Measurements from ENCODE around the gene PFKFB4. TPM values are rescaled to one million over a fixed set of nuclear protein-coding genes. Genes with fewer than 3 reads are reported as not detected.

PFKFB4 gene
- total RNA-seq, 1 experiment from 2014 or later, result 11.4 TPM

DNA sequence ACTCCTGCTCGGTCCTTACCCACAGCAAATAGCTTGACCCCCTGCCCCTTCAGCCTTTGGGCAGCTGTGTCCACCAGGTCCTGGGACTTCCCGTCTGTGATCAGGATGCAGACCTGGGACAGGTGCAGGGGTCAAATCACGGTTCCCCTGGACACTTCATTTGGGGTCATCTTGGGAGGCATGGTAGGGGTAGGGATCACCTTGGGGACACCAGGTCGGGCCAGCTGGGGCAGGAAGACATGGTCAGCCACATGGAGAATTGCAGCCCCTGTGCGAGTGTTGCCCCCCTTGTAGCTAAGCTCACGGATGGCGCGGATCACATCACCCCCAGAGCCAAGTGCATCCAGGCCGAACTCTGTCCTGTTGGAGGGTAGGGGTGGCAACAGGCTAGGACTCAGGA, 36.7 kb upstream of the PFKFB4 start:
- Histone ChIP-seq H3K27me3 (ENCODE audit: control insufficient read depth, insufficient read depth, low read length) (peaks cover 7% of the 10 kb centered on the region), H3K36me3 (replicated peaks; ENCODE audit: control insufficient read depth, insufficient read depth, low read length) (peaks cover 2% of the 10 kb centered on the region), H3K4me3 (ENCODE audit: insufficient read depth, low read depth, low read length) (no peak overlapping the region)
- no peak for DNase-seq

DNA sequence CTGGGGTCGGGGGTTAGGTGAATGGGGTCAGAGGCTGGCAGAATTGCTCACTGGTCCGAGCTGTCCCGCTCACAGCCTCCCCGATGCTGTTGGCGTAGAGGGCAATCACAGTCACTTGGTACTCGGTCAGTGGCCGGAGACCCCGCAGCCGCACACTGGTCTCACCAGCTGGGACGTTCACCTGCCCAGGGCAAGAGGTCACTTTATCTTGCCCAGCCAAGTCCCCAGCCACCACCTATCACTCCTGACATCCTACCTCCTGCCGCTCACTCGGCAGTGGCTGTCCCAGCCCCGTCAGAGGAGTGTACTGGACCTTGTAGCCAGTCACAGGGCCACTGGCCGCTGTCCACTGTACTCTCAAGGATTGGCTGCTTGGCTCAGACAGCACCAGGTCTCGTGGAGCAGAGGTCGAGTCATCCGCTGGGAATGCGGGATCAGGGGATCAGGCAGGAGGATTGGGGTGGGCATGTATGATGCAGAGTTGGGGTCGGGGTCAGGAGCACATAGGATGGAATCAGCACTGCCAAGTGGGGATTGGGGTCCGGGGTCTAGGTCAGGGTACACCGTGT, 36.0 kb upstream of the PFKFB4 start:
- peaks cover 7% of the 10 kb centered on the region for H3K27me3 ChIP-seq (ENCODE audit: control insufficient read depth, insufficient read depth, low read length)

DNA sequence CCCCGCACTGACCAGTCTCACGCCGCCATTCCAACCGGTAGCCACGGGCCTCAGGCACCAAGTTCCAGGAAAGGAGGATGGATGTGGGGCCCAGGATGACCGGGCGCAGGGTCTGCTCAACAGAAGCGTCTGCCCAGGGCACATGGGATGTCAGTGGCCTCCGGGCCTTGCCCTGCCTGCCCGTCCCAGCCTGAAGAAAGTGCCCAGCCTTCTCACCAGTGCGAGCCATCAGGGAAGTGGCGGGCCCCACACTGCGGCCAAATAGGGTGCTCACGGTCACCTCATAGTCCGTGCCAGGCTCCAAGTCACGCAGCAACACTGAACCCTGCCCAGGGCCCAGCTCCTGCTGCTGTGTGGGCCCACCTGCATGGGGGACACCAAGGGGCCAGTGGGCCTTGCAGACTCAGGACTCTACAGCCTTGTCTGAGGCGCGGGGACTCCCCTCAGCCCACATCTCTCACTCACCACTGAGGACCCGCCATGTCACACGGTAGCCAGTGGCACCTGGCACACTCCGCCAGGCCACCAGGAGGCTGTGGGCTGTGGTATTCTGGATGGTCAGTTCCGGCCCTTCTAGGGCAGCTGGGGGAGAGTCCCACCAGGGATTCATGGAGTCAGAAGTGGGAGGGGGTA, 35.4 kb upstream of the PFKFB4 start:
- peaks cover 7% of the 10 kb centered on the region for H3K27me3 ChIP-seq (ENCODE audit: control insufficient read depth, insufficient read depth, low read length)
- H3K36me3 ChIP-seq (replicated peaks; ENCODE audit: control insufficient read depth, insufficient read depth, low read length), result no peaks in the 10 kb centered on the region
- no peak overlapping the region for H3K4me3 ChIP-seq (ENCODE audit: insufficient read depth, low read depth, low read length)
- DNase-seq, result no peak

More for the DNA sequence above, 36.0 kb upstream of the PFKFB4 start:
- peaks cover 2% of the 10 kb centered on the region for H3K36me3 ChIP-seq (replicated peaks; ENCODE audit: control insufficient read depth, insufficient read depth, low read length)
- no peak overlapping the region for H3K4me3 ChIP-seq (ENCODE audit: insufficient read depth, low read depth, low read length)
- no peak for DNase-seq

DNA sequence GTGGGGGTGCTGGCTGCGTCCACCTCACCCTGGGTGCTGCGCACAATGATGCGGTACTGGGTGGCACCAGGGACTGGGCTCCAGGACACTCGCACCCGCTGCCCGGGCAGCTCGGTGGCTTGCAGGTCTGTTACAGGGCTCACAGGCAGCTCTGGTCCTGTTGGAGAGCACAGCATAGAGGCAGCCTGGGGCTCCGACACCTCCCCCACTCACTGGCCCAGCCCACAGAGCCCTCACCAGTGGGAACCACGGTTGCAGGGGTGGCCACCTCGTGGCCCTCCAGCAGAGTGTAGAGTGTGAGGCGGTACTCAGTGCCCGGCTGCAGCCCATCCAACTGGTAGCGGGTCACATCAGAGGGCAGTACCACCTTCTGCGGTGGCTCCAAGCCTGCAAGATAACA, 34.8 kb upstream of the PFKFB4 start:
- Histone ChIP-seq H3K36me3 (replicated peaks; ENCODE audit: control insufficient read depth, insufficient read depth, low read length) (no peaks in the 10 kb centered on the region), H3K4me3 (ENCODE audit: insufficient read depth, low read depth, low read length) (no peak overlapping the region), H3K27me3 (ENCODE audit: control insufficient read depth, insufficient read depth, low read length) (peaks cover 7% of the 10 kb centered on the region)
- no peak for DNase-seq

DNA sequence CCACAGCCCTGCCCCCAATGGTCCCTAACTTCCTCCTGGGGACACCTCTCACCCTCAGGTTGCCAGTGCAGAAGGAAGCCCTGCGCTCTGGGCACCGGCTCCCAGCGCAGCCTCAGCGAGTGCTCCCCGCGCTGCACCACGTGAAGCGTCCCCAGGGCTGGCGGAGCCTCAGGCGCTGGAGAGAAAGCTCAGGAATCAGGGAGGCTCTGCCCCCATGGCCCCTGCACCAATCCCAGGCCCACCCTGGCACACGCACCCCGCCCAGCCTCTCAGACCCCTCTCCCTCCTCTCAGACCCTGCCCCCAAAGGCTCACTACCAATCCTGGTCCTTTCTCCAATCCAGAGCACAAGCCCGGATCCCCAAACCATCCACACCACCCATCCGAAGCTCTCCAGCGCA, 31.6 kb upstream of the PFKFB4 start:
- no peak for DNase-seq
- Histone ChIP-seq H3K4me3 (ENCODE audit: insufficient read depth, low read depth, low read length) (no peak overlapping the region), H3K27me3 (ENCODE audit: control insufficient read depth, insufficient read depth, low read length) (no peaks in the 10 kb centered on the region), H3K36me3 (replicated peaks; ENCODE audit: control insufficient read depth, insufficient read depth, low read length) (no peaks in the 10 kb centered on the region; the same call in 1 of the 2 replicates)

DNA sequence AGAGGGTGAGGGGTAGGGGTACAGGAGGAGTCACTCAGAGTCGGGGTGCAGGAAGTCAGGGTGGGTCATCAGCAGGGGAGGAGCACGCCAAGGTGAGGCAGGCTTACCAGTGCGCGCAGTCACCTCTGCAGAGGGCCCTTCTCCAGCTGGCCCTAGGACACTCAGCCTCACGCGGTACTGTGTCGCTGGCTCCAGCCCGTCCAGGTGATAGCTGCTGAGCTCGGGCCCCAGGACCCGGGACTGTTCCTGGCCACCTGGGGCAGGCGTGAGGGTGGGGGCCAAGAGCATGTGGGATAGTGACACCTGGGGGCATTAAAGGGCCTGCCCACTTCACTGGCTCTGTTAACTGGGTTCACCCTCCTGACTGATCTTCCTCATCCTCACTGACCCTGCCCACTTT, 31.1 kb upstream of the PFKFB4 start:
- H3K27me3 ChIP-seq (ENCODE audit: control insufficient read depth, insufficient read depth, low read length), result no peaks in the 10 kb centered on the region
- H3K36me3 ChIP-seq (replicated peaks; ENCODE audit: control insufficient read depth, insufficient read depth, low read length), result no peaks in the 10 kb centered on the region; the same call in 1 of the 2 replicates
- DNase-seq, result no peak
- no peak overlapping the region for H3K4me3 ChIP-seq (ENCODE audit: insufficient read depth, low read depth, low read length)

DNA sequence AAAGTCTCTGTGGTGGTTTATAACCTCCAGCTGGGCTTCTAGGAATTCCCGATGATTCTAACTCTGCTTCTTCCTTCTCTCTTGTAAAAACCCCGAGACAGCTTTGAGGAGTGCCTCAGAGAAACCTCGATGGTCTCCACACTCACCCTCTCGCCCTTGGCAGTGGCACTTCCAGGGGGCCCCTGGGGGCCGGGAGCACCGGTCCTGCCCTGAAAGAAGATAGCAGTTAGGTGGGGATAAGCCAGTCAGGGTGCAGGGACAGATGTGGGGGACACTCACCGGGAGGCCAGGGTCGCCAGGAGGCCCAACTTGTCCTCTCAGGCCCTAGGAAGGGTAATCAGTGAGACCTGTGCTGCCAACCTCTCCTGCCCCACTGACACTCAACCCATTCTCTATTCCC, 28.8 kb upstream of the PFKFB4 start:
- no peaks in the 10 kb centered on the region for H3K27me3 ChIP-seq (ENCODE audit: control insufficient read depth, insufficient read depth, low read length)
- DNase-seq, result no peak
- H3K36me3 ChIP-seq (replicated peaks; ENCODE audit: control insufficient read depth, insufficient read depth, low read length), result no peaks in the 10 kb centered on the region; the same call in 1 of the 2 replicates
- no peak overlapping the region for H3K4me3 ChIP-seq (ENCODE audit: insufficient read depth, low read depth, low read length)

DNA sequence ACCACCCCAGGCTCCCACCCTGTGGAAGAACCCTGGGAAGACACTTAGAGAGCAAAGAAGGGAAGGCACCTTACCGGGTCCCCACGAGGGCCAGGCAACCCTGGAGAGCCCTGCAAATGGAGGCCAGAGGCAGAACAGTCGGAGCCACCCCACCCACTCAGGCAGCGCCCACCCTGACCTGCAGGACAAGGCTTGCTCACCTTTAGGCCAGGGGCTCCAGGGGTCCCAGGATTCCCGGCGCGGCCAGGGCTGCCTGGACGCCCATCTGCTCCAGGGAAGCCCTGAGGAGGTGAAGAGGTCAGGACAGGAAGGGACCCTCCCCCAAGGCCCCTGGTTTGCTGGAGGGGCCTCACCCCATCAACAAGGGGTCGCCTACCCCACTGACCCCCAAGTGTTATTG, 28.2 kb upstream of the PFKFB4 start:
- H3K4me3 ChIP-seq (ENCODE audit: insufficient read depth, low read depth, low read length), result no peak overlapping the region
- no peaks in the 10 kb centered on the region for H3K27me3 ChIP-seq (ENCODE audit: control insufficient read depth, insufficient read depth, low read length)
- no peaks in the 10 kb centered on the region; the same call in 1 of the 2 replicates for H3K36me3 ChIP-seq (replicated peaks; ENCODE audit: control insufficient read depth, insufficient read depth, low read length)
- DNase-seq, result no peak

DNA sequence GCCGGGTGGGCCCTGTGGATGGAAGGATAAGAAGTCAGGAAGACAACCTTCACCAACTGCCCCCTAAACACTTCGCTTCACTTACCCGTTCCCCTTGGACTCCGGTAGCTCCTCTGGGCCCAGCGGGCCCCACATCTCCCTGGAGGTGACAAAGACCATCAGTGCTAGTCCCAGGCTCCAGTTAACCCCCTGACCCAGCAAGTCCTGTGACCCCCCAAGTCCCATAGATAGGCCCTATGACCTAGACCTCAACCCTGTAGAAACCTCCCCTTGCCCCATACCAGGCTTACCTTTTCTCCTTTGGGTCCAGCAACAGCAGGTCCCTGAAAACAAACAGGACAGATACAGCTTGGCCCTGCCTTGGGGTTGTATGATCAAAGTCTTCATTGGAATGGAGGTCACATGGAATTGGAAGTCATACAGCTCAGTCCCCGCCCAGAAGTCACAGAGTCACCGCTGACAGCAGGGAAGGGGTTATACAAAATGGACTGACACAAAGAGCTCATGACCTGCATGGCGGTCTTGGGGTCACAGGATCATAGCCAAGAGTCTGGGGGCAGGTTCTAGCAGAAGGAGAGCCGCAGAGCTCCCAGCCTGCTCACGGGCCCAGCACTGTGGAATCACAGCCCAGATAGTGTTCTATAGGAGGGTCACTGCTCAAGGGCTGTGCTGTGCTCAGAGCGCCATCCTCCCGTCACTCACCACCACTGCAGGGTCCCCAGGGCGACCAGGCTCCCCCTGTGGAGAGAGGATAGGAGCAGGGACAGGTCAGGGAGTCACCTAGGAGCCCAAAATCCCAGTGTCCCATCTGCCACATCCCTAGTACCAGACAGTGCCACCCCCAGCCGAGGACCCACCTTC, 25.2 kb upstream of the PFKFB4 start:
- DNase-seq, result no peak
- H3K27me3 ChIP-seq (ENCODE audit: control insufficient read depth, insufficient read depth, low read length), result no peaks in the 10 kb centered on the region
- H3K36me3 ChIP-seq (replicated peaks; ENCODE audit: control insufficient read depth, insufficient read depth, low read length), result peaks cover 2% of the 10 kb centered on the region; the same call in 1 of the 2 replicates
- H3K4me3 ChIP-seq (ENCODE audit: insufficient read depth, low read depth, low read length), result no peak overlapping the region

DNA sequence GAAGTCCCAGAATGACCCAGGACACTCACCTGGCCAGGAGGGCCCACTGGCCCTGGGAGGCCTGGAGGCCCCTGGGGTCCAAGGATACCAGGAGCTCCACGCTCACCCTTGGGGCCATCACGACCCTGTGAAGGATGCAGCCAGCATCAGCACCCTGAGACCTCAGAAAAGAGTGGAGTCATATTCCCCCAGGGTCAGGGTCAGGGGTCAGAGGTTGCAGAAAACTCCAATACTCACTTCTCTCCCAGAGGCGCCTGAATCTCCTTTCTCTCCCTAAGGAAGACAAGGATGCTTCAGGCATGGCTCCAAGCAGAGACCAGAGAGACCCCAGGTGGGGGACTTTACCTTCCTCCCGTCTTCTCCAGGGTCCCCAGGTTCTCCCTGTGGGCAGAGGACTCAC, 20.0 kb upstream of the PFKFB4 start:
- Histone ChIP-seq H3K4me3 (ENCODE audit: insufficient read depth, low read depth, low read length) (no peak overlapping the region), H3K27me3 (ENCODE audit: control insufficient read depth, insufficient read depth, low read length) (no peaks in the 10 kb centered on the region), H3K36me3 (replicated peaks; ENCODE audit: control insufficient read depth, insufficient read depth, low read length) (peaks cover 2% of the 10 kb centered on the region; the same call in 1 of the 2 replicates)
- DNase-seq, result no peak

DNA sequence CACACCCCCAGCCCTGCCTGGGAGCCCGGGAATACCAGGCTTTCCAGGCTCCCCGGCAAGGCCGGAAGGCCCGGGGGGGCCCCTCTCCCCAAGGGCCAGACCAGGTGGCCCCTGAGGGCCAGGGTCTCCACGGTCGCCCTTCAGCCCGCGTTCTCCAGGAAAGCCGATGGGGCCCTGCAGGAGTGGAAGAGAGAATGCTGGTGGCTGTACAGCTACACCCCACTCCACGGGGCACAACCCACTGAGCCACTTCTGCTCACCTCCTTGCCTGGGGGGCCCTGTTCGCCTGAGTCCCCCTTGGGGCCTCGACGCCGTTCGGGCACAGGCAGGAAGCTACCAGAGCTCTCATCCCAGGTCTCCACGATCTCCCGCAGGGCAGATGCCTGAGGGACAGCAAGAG, 18.8 kb upstream of the PFKFB4 start:
- DNase-seq, result no peak

DNA sequence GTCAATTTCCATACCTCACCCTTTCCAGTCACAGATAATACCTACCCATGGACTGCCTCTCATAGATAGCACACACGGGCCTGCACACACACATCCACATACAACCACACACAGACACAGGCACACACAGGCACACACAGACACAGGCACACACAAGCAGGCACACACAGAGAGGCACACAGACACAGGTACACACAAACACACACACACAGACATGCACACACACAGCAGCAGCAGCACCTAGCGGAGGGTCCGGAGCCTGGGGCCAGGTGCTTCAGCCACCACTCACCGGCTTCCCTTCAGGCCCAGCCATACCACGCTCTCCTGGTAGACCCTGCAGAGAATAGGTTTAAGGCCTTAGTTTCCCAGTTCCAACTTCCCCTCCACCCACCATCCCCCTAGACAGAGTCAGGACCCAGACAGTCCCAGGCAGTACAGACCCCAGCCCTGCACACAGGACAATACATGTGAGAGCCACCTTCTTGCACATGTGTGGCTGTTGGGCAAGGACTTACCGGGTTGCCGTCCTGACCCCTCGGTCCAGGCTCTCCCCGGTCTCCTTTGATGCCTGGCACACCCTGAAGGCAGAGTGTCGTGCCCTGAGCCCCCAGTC, 17.5 kb upstream of the PFKFB4 start:
- peaks cover 2% of the 10 kb centered on the region; the same call in 1 of the 2 replicates for H3K36me3 ChIP-seq (replicated peaks; ENCODE audit: control insufficient read depth, insufficient read depth, low read length)
- no peak overlapping the region for H3K4me3 ChIP-seq (ENCODE audit: insufficient read depth, low read depth, low read length)
- no peak for DNase-seq
- H3K27me3 ChIP-seq (ENCODE audit: control insufficient read depth, insufficient read depth, low read length), result no peaks in the 10 kb centered on the region

More for the DNA sequence above, 18.8 kb upstream of the PFKFB4 start:
- Histone ChIP-seq H3K36me3 (replicated peaks; ENCODE audit: control insufficient read depth, insufficient read depth, low read length) (peaks cover 2% of the 10 kb centered on the region; the same call in 1 of the 2 replicates), H3K27me3 (ENCODE audit: control insufficient read depth, insufficient read depth, low read length) (no peaks in the 10 kb centered on the region), H3K4me3 (ENCODE audit: insufficient read depth, low read depth, low read length) (no peak overlapping the region)

DNA sequence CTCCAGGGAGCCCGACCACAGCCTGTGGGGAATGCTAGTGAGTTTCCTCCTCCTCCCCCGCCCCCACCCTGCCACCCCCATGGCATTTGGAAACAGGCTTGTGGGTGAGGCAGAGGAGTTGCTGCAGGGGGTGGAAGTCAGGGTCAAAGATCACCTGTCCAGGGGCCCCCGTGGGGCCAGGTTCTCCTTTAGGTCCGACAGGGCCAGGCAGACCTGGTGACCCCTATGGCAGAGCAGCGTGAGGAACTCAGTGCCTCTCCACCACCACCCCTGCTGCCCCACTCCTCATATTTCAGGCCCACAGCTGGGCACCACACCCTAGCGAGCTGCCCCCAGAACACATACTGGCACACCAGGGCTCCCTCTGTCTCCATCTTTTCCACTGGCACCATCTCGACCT, 15.9 kb upstream of the PFKFB4 start:
- Histone ChIP-seq H3K4me3 (ENCODE audit: insufficient read depth, low read depth, low read length) (no peak overlapping the region), H3K27me3 (ENCODE audit: control insufficient read depth, insufficient read depth, low read length) (no peaks in the 10 kb centered on the region), H3K36me3 (replicated peaks; ENCODE audit: control insufficient read depth, insufficient read depth, low read length) (peaks cover 1% of the 10 kb centered on the region; the same call in 1 of the 2 replicates)
- no peak for DNase-seq

DNA sequence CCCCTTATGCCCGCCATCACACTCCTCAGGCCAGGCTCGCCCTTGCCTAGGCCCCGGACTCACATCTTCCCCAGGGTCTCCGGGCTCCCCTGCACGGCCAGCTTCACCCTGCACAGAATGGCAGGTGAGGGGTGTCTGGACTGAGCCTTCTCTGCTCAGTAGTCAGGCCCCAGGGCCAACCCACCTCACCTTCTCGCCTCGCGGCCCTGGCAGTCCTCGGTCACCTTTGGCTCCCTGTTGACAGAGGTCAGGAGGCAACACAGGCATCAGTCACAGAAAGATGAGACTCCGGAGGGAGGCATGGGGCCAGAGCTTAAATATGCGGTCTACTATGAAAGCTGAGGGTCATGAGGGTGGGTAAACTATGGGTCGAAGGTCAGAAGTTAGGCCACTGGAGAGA, 15.3 kb upstream of the PFKFB4 start:
- no peak for DNase-seq
- no peaks in the 10 kb centered on the region; the same call in 1 of the 2 replicates for H3K36me3 ChIP-seq (replicated peaks; ENCODE audit: control insufficient read depth, insufficient read depth, low read length)
- no peaks in the 10 kb centered on the region for H3K27me3 ChIP-seq (ENCODE audit: control insufficient read depth, insufficient read depth, low read length)
- H3K4me3 ChIP-seq (ENCODE audit: insufficient read depth, low read depth, low read length), result no peak overlapping the region
